Measurements from ENCODE around the gene CNR2.

DNA sequence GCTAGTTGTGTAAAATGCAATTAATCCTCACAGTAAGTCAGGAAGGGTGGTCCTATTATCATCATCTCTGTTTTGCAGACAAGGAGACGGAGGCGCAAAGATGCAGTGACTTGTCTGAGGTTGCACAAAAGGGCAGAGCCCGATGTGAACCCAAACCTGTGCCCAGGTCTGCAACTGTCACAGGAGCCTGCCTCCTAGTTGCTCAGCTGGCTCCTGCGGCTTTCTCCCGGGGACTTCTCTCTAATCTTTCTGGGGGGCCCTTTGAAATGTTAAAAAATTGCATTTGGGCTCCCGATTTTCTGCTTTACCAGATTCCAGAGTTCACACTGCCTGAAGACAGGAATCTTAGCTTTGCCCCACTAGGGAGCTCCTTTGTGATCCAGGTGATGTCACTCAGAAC lies 9.4 kb downstream of the CNR2 start:
- TF ChIP-seq, protein P1, sequence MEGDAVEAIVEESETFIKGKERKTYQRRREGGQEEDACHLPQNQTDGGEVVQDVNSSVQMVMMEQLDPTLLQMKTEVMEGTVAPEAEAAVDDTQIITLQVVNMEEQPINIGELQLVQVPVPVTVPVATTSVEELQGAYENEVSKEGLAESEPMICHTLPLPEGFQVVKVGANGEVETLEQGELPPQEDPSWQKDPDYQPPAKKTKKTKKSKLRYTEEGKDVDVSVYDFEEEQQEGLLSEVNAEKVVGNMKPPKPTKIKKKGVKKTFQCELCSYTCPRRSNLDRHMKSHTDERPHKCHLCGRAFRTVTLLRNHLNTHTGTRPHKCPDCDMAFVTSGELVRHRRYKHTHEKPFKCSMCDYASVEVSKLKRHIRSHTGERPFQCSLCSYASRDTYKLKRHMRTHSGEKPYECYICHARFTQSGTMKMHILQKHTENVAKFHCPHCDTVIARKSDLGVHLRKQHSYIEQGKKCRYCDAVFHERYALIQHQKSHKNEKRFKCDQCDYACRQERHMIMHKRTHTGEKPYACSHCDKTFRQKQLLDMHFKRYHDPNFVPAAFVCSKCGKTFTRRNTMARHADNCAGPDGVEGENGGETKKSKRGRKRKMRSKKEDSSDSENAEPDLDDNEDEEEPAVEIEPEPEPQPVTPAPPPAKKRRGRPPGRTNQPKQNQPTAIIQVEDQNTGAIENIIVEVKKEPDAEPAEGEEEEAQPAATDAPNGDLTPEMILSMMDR (conservative IDR thresholded peaks at IDR 0.05; ENCODE audit: low read length): no peak
- no peak for TF ChIP-seq EZH2phosphoT487 (IDR thresholded peaks at IDR 0.05; ENCODE audit: borderline replicate concordance)
